Parathyroid adenoma (tissue), 2 donors: ENCODE measurements around the gene BTBD7.

Source experiments
- H2AFZ ChIP-seq: fragments of 300-600 bp; sonication (generic); one replicate; pipeline ENCODE4 v1.7.0; 2017; ENCODE audit warnings: antibody characterized with exemption, mild to moderate bottlenecking
- H3K27ac ChIP-seq: fragments of 300-600 bp; sonication (generic); one replicate; pipeline ENCODE4 v1.7.0; 2017
- H3K27me3 ChIP-seq: fragments of 300-600 bp; sonication (generic); one replicate; pipeline ENCODE4 v1.7.0; 2017; ENCODE audit warnings: low read length; ENCODE audit not compliant: control insufficient read depth, insufficient read depth
- H3K36me3 ChIP-seq: fragments of 300-600 bp; sonication (generic); one replicate; pipeline ENCODE4 v1.7.0; 2017; ENCODE audit warnings: low read length; ENCODE audit not compliant: control insufficient read depth, insufficient read depth
- H3K4me1 ChIP-seq: fragments of 300-600 bp; sonication (generic); one replicate; pipeline ENCODE4 v1.7.0; 2017; ENCODE audit warnings: control low read depth
- H3K4me2 ChIP-seq: fragments of 300-600 bp; sonication (generic); one replicate; pipeline ENCODE4 v1.7.0; 2017; ENCODE audit warnings: low read length
- H3K4me3 ChIP-seq: fragments of 300-600 bp; sonication (generic); one replicate; pipeline ENCODE4 v1.7.0; 2017; ENCODE audit warnings: low read depth, low read length
- H3K79me2 ChIP-seq: fragments of 300-600 bp; sonication (generic); one replicate; pipeline ENCODE4 v1.7.0; 2017; ENCODE audit warnings: control low read depth
- H3K9ac ChIP-seq: fragments of 300-600 bp; sonication (generic); one replicate; pipeline ENCODE4 v1.7.0; 2017; ENCODE audit warnings: mild to moderate bottlenecking
- H3K9me3 ChIP-seq: fragments of 300-600 bp; sonication (generic); one replicate; pipeline ENCODE4 v1.7.0; 2017; ENCODE audit warnings: low read length; ENCODE audit not compliant: control insufficient read depth
- TF ChIP-seq, protein P1 (sequence below): fragments of 300-600 bp; sonication (generic); IDR thresholded peaks from one replicate; pipeline ENCODE4 v1.7.0; 2017; ENCODE audit warnings: antibody characterized with exemption, mild to moderate bottlenecking
- donor health status: primary hyperparathyroidism.

BTBD7 gene

DNA sequence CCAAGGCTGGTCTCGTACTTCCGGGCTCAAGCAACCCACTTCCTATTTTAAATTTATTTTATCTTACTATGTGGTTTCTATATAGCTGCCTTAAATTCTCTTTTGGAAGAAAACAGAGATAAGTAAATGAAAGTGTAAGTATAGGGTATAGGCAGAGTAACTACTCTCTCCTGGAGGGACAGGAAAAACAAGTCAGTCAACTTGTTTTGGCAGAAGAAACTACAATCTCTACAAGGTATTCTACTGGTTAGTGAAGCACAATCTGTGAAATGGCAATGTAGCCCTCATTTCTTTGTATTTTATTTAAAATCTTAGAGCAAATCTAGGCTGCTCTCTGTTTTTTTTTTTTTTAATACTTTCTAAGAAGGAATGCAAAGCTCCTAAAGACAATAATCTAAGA, 70.4 kb downstream of the BTBD7 start:
- H3K4me3 ChIP-seq = no peak overlapping the region

DNA sequence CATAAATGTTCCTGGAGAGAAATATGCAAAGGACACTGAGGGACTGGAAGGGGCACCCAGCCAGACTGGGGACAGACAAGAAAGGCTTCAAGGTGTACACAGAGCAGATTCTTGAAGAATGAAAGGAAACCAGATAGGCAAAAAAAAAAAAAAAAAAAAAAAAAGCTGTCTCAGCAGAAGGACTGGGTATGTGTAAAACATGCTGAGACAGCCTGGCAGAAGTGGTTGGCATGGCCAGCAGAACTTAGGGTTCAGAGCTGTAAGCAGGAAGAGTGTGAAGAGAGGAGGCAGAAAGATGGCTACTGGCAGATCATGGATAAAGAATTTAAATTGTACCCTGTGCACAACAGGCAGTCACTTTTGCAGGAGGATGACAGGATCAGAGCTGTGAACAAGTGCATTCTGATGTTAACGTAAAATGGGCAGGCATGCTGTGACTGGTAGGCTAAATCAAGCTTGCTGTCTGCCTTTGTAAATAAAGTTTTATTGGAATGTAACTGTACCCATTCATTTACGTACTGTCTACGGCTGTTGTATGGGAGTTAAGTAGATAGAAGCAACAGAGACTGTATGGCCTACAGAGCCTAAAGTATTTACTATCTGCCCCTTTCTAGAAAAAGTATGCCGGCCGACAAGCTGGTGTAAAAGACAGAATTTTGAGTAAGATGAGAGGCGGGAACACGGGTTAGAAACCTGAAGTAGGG, 83.6 kb downstream of the BTBD7 start:
- TF ChIP-seq, protein P1, sequence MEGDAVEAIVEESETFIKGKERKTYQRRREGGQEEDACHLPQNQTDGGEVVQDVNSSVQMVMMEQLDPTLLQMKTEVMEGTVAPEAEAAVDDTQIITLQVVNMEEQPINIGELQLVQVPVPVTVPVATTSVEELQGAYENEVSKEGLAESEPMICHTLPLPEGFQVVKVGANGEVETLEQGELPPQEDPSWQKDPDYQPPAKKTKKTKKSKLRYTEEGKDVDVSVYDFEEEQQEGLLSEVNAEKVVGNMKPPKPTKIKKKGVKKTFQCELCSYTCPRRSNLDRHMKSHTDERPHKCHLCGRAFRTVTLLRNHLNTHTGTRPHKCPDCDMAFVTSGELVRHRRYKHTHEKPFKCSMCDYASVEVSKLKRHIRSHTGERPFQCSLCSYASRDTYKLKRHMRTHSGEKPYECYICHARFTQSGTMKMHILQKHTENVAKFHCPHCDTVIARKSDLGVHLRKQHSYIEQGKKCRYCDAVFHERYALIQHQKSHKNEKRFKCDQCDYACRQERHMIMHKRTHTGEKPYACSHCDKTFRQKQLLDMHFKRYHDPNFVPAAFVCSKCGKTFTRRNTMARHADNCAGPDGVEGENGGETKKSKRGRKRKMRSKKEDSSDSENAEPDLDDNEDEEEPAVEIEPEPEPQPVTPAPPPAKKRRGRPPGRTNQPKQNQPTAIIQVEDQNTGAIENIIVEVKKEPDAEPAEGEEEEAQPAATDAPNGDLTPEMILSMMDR = no peak
- Histone ChIP-seq H3K4me1 (no peaks in the 10 kb centered on the region), H2AFZ (no peak overlapping the region), H3K36me3 (no peaks in the 10 kb centered on the region), H3K9ac (no peak overlapping the region), H3K4me2 (peak overlapping the region; percentile 15), H3K9me3 (no peaks in the 10 kb centered on the region), H3K79me2 (no peaks in the 10 kb centered on the region), H3K4me3 (peak overlapping the region; percentile 30), H3K27me3 (no peaks in the 10 kb centered on the region), H3K27ac (no peak overlapping the region)

More for the DNA sequence above, 70.4 kb downstream of the BTBD7 start:
- Histone ChIP-seq H3K4me2 (no peak overlapping the region), H2AFZ (no peak overlapping the region), H3K4me1 (peaks cover 3% of the 10 kb centered on the region), H3K79me2 (no peaks in the 10 kb centered on the region), H3K9ac (no peak overlapping the region), H3K9me3 (no peaks in the 10 kb centered on the region), H3K27me3 (no peaks in the 10 kb centered on the region), H3K27ac (no peak overlapping the region), H3K36me3 (no peaks in the 10 kb centered on the region)
- TF ChIP-seq, protein P1 = no peak

DNA sequence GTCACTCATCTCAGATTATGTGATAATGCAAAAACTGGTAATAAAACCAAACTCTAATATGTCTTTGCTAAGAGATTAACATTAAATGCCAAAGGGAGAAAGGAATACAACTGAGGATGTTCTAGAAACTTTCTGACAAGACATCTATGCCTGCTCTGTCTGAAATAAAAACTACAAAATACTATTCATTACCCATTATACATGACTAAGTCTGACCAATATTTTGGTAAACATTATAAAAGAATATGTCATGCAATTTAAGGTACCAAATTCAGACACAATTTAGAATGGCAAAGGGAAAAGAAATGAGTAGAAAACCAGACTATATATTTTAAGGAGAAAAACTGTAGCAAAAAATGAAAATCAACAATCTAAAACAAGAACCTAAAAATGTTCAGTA, 86.3 kb downstream of the BTBD7 start:
- no peak overlapping the region for H2AFZ ChIP-seq
- no peak overlapping the region for H3K4me3 ChIP-seq
- no peaks in the 10 kb centered on the region for H3K27me3 ChIP-seq
- TF ChIP-seq, protein P1 = no peak
- no peaks in the 10 kb centered on the region for H3K36me3 ChIP-seq
- no peak overlapping the region for H3K27ac ChIP-seq
- H3K79me2 ChIP-seq = no peaks in the 10 kb centered on the region
- no peak overlapping the region for H3K9ac ChIP-seq
- no peaks in the 10 kb centered on the region for H3K9me3 ChIP-seq
- H3K4me1 ChIP-seq = no peaks in the 10 kb centered on the region
- no peak overlapping the region for H3K4me2 ChIP-seq

DNA sequence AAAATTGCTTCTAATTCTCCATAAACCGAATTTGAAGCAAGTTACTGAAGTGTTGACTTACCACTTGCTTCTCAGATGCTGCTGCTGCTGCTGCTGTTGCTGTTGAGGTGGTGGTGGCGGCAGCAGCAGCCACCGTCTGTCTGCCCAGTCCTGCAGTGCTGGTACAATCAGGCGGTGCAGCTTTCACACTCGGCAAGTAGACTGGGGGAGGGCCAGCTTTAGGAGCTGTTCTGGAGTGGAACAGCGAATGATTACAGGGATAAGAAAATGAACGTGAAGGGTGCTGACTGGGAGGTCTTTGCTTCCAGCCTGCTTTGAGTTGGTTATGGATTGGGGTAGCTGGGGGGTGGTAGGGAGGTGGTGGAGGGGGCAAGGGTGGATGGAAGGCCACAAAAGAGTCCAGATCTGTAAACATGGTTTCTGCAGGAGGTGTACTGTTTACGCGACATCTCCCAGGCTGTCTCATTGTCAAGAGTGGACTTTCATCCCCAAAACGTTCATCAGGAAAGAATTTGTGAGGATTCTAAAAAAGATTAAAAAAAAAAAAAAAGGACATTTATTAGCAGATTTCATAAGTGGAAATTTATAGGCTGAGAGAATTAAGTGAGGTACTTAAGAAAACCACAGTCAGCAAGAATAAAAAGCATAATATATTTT, 86.9 kb downstream of the BTBD7 start:
- H3K27ac ChIP-seq = no peak overlapping the region
- H3K36me3 ChIP-seq = no peaks in the 10 kb centered on the region
- no peaks in the 10 kb centered on the region for H3K9me3 ChIP-seq
- H3K4me3 ChIP-seq = no peak overlapping the region
- no peaks in the 10 kb centered on the region for H3K79me2 ChIP-seq
- H3K27me3 ChIP-seq = no peaks in the 10 kb centered on the region
- no peak overlapping the region for H3K9ac ChIP-seq
- TF ChIP-seq, protein P1 = no peak
- H2AFZ ChIP-seq = no peak overlapping the region
- no peaks in the 10 kb centered on the region for H3K4me1 ChIP-seq
- H3K4me2 ChIP-seq = no peak overlapping the region

DNA sequence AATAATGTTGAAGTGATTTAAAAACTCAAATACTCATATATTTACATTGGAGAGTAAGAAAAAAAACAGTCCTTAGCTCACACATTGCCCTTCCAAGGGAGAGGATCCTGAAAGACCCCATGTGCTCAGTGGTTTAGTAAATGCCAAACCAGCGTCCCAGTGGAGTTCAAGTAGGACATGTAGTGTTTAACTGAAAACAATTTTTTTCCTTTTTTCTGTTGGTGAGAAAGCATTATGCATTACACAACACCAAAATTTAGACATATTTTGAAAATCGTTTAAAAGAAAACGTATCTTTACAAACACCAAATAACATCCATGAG, 92.2 kb downstream of the BTBD7 start:
- Histone ChIP-seq H3K27ac (no peak overlapping the region), H2AFZ (no peak overlapping the region), H3K27me3 (no peaks in the 10 kb centered on the region), H3K79me2 (no peaks in the 10 kb centered on the region), H3K9ac (no peak overlapping the region), H3K4me1 (peaks cover 5% of the 10 kb centered on the region), H3K36me3 (no peaks in the 10 kb centered on the region), H3K4me3 (no peak overlapping the region), H3K9me3 (no peaks in the 10 kb centered on the region), H3K4me2 (no peak overlapping the region)
- TF ChIP-seq, protein P1 = no peak
